Subcutaneous preadipocyte (primary cell): ENCODE results near the gene ZNF530. TPM values are rescaled to one million over a fixed set of nuclear protein-coding genes. Genes with fewer than 3 reads are reported as not detected.

Experiments
- total RNA-seq: library from RNA; depleted of rRNA; stranded (reverse); fragments of >200 nt; gene quantifications from 2 replicates; pipeline ENCODE4 v1.2.3, GENCODE V29; 2012

The ZNF530 gene
- 2.2 and 2.7 TPM in 2 replicates for total RNA-seq

GRCh38 chr19:57599761-57600383 is at the start of gene ZNF530:
TSS of gene ZNF530 (plus strand) at chr19:57599885. CDS start at chr19:57604346, 4,461 bp downstream.

GRCh38 chr19:57559404-57560025 is 40.2 kb upstream of the ZNF530 start, which contains the start of gene ZNF550:
TSS of gene ZNF550 (minus strand) at chr19:57559863. CDS start at chr19:57559682, 181 bp downstream.

GRCh38 chr19:57578487-57579205 is 21.0 kb upstream of the ZNF530 start, which contains the start of gene ZNF416:
TSS of gene ZNF416 (minus strand) at chr19:57578911. CDS start at chr19:57578704, 207 bp downstream.

GRCh38 chr19:57583521-57584416 is 15.9 kb upstream of the ZNF530 start, which contains the start of gene ZIK1:
TSS of gene ZIK1 (plus strand) at chr19:57584145. CDS start at chr19:57584357, 212 bp downstream.

GRCh38 chr19:57613941-57614743 is 14.5 kb downstream of the ZNF530 start, which contains the start of gene ZNF134:
TSS of gene ZNF134 (plus strand) at chr19:57614242. CDS start at chr19:57619469, 5,227 bp downstream.

GRCh38 chr19:57632987-57633831 is 33.5 kb downstream of the ZNF530 start, which contains the start of gene ZNF211:
TSS of gene ZNF211 (plus strand) at chr19:57633168. CDS start at chr19:57633347, 179 bp downstream.

Other genes starting within 250 kb of the ZNF530 start
- 6.2 and 6.5 TPM in 2 replicates for gene ZNF304, start 248.6 kb upstream of the ZNF530 start, total RNA-seq
- 4.5 and 7.3 TPM in 2 replicates for gene TRAPPC2B, start 236.3 kb upstream of the ZNF530 start, total RNA-seq
- gene ZNF547, start 236.3 kb upstream of the ZNF530 start, total RNA-seq = 0.73 and 1.8 TPM in 2 replicates
- gene ZNF548, start 210.0 kb upstream of the ZNF530 start, total RNA-seq = 10.9 and 11.0 TPM in 2 replicates
- 7.3 and 8.8 TPM in 2 replicates for gene ZNF17, start 188.7 kb upstream of the ZNF530 start, total RNA-seq
- gene ZNF749, start 164.6 kb upstream of the ZNF530 start, total RNA-seq = 5.9 and 10.9 TPM in 2 replicates
- gene VN1R1, start 142.7 kb upstream of the ZNF530 start, total RNA-seq = under 0.01 and 0.39 TPM in 2 replicates
- gene ZNF772, start 122.3 kb upstream of the ZNF530 start, total RNA-seq = 7.0 and 10.4 TPM in 2 replicates
- gene ZNF419, start 112.1 kb upstream of the ZNF530 start, total RNA-seq = 5.7 and 7.3 TPM in 2 replicates
- gene ZNF773, start 99.9 kb upstream of the ZNF530 start, total RNA-seq = 8.0 and 8.5 TPM in 2 replicates
- gene ZNF549, start 72.5 kb upstream of the ZNF530 start, total RNA-seq = 1.8 and 2.5 TPM in 2 replicates
- 5.1 and 5.9 TPM in 2 replicates for gene ZNF550, start 40.0 kb upstream of the ZNF530 start, total RNA-seq
- 3.3 and 4.8 TPM in 2 replicates for gene ZNF416, start 21.0 kb upstream of the ZNF530 start, total RNA-seq
- gene ZIK1, start 15.7 kb upstream of the ZNF530 start, total RNA-seq = 4.4 and 4.9 TPM in 2 replicates
- gene ZNF134, start 14.4 kb downstream of the ZNF530 start, total RNA-seq = 12.5 and 12.7 TPM in 2 replicates
- gene ZNF211, start 33.3 kb downstream of the ZNF530 start, total RNA-seq = 4.8 and 7.2 TPM in 2 replicates
- not detected in 2 replicates for gene ZSCAN4, start 69.0 kb downstream of the ZNF530 start, total RNA-seq
- 6.6 and 7.8 TPM in 2 replicates for gene ZNF551, start 82.1 kb downstream of the ZNF530 start, total RNA-seq
- gene ZNF154, start 109.3 kb downstream of the ZNF530 start, total RNA-seq = 0.37 and 0.59 TPM in 2 replicates
- 2.9 and 4.7 TPM in 2 replicates for gene ZNF671, start 127.7 kb downstream of the ZNF530 start, total RNA-seq
- 8.5 and 9.8 TPM in 2 replicates for gene ZNF776, start 146.9 kb downstream of the ZNF530 start, total RNA-seq
- gene ZNF586, start 169.8 kb downstream of the ZNF530 start, total RNA-seq = 9.6 and 12.3 TPM in 2 replicates
- 4.1 and 4.8 TPM in 2 replicates for gene ZNF552, start 215.0 kb downstream of the ZNF530 start, total RNA-seq
- gene ZNF587B, start 230.4 kb downstream of the ZNF530 start, total RNA-seq = 18.0 and 32.5 TPM in 2 replicates
- gene ZNF587, start 250.0 kb downstream of the ZNF530 start, total RNA-seq = 15.4 and 19.9 TPM in 2 replicates